GM18519 (cell line): ENCODE results near the gene CEP131.
A peak's percentile ranks its signal among the peaks of the same experiment; 100 is the strongest.

Source experiments
- ATAC-seq: cut with Tn5 transposase; IDR thresholded peaks from one replicate; pipeline ENCODE4 v1.9.1; 2021; ENCODE audit warnings: mild to moderate bottlenecking, moderate library complexity; ENCODE audit not compliant: unreplicated experiment, low FRiP score

Gene CEP131

GRCh38 chr17:81240761-81241160 lies 18.0 kb upstream of the CEP131 start:
- no peak for ATAC-seq

GRCh38 chr17:81239714-81240555 lies 17.2 kb upstream of the CEP131 start:
- ATAC-seq: no peak

GRCh38 chr17:81238815-81239713 lies 16.3 kb upstream of the CEP131 start, which contains the start of the genes NDUFAF8 and TEPSIN:
NDUFAF8 (plus strand) TSS chr17:81239318; CDS start chr17:81239364, 46 bp downstream.
TEPSIN (minus strand) TSS chr17:81239055; CDS start chr17:81239033, 22 bp downstream.
- peak; percentile 74 for ATAC-seq

GRCh38 chr17:81238490-81238814 lies 15.7 kb upstream of the CEP131 start:
- peak; percentile 4 for ATAC-seq

GRCh38 chr17:81237591-81238489 lies 15.1 kb upstream of the CEP131 start:
- no peak for ATAC-seq

- no peak for ATAC-seq
These were observed 14.0 kb upstream of the CEP131 start for GRCh38 chr17:81236784-81237183.

GRCh38 chr17:81235822-81236740 lies 13.3 kb upstream of the CEP131 start:
- ATAC-seq: no peak

- ATAC-seq: no peak
These were observed 12.4 kb upstream of the CEP131 start for GRCh38 chr17:81234940-81235821.

- no peak for ATAC-seq
These were observed 11.7 kb upstream of the CEP131 start for GRCh38 chr17:81234506-81234855.

- ATAC-seq: no peak
These were observed 11.2 kb upstream of the CEP131 start for GRCh38 chr17:81233811-81234505.

- no peak for ATAC-seq
These were observed 10.6 kb upstream of the CEP131 start for GRCh38 chr17:81233316-81233715.

GRCh38 chr17:81232616-81233241 lies 10.0 kb upstream of the CEP131 start:
- no peak for ATAC-seq

GRCh38 chr17:81231766-81232581 lies 9.2 kb upstream of the CEP131 start:
- no peak for ATAC-seq

GRCh38 chr17:81231121-81231645 lies 8.4 kb upstream of the CEP131 start:
- no peak for ATAC-seq

- ATAC-seq: no peak
These were observed 7.5 kb upstream of the CEP131 start for GRCh38 chr17:81230043-81230820.

- ATAC-seq: no peak
These were observed 6.8 kb upstream of the CEP131 start for GRCh38 chr17:81229666-81229920.
